ENCODE data around the gene NT5DC2.

The NT5DC2 gene

DNA sequence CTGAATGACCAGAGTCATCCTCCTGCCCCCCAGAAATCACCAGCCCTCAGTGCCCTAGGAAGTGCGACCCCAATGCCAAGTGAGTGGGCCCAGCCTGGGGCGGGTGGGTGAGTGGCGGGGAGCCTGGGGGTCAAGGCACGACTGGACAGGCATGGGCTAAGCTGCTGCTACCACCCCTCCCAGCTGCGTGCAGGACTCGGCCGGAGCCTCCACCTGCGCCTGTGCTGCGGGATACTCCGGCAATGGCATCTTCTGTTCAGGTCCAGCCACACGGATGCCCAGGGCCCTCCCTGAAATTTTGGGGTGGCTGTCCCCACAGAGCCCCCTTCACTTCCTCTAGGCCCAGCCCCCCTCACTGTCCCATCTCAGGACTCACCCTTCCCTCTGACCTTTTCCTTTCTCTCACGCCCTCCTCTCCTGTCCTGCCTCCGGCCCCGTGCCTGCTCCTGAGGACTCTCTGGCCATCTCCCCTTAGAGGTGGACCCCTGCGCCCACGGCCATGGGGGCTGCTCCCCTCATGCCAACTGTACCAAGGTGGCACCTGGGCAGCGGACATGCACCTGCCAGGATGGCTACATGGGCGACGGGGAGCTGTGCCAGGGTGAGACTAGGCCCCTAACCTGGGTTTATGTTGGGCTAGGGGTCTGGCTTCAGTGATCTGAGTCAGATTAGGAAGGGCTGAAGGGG, 17.0 kb downstream of the NT5DC2 start:
- Histone ChIP-seq H4K20me1 (ENCODE audit: control insufficient read depth, insufficient read depth, low read depth, low read length) (no peaks in the 10 kb centered on the region), H3K9me3 (ENCODE audit: control insufficient read depth, insufficient read depth, low read length) (no peaks in the 10 kb centered on the region)

DNA sequence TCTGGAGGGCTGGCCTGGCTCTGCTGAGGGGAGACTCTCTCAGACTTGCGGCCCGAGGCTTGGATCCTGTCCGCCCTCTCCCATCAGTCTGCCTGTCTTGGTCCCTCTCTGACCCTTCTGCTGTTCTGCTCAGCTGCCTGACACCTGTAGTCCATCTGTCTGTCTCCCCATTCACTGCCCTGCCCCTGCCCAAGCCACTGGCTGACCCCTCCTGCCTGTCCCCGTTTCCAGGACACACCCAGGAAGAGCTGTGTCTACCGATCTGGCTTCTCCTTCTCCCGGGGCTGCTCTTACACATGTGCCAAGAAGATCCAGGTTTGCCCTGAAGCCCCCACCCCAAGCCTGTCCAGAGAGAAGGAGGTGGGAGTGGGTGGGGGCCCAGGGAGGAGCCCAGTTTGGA, 18.5 kb downstream of the NT5DC2 start:
- Histone ChIP-seq H3K27me3 (ENCODE audit: control insufficient read depth, low read length) (no peaks in the 10 kb centered on the region), H3K79me2 (ENCODE audit: control insufficient read depth, low read length) (no peaks in the 10 kb centered on the region), H3F3A (ENCODE audit: control insufficient read depth, insufficient read depth) (no peaks in the 10 kb centered on the region), H3K4me2 (ENCODE audit: low read length) (no peak overlapping the region), H3K9me2 (replicated peaks; ENCODE audit: control insufficient read depth, low read length) (no peaks in the 10 kb centered on the region), H3K4me3 (ENCODE audit: low read length) (no peak overlapping the region), H4K20me1 (ENCODE audit: control insufficient read depth, insufficient read depth, low read depth, low read length) (no peaks in the 10 kb centered on the region), H3K27ac (ENCODE audit: low read depth, low read length) (no peak overlapping the region), H3K9me3 (ENCODE audit: control insufficient read depth, insufficient read depth, low read length) (no peaks in the 10 kb centered on the region), H3K36me3 (ENCODE audit: control insufficient read depth, low read length) (no peaks in the 10 kb centered on the region), H3K4me1 (ENCODE audit: control insufficient read depth, low read length) (no peaks in the 10 kb centered on the region)
- no peak for TF ChIP-seq EZH2phosphoT487 (IDR thresholded peaks at IDR 0.05; ENCODE audit: borderline replicate concordance, low read length)
- TF ChIP-seq, protein P1, sequence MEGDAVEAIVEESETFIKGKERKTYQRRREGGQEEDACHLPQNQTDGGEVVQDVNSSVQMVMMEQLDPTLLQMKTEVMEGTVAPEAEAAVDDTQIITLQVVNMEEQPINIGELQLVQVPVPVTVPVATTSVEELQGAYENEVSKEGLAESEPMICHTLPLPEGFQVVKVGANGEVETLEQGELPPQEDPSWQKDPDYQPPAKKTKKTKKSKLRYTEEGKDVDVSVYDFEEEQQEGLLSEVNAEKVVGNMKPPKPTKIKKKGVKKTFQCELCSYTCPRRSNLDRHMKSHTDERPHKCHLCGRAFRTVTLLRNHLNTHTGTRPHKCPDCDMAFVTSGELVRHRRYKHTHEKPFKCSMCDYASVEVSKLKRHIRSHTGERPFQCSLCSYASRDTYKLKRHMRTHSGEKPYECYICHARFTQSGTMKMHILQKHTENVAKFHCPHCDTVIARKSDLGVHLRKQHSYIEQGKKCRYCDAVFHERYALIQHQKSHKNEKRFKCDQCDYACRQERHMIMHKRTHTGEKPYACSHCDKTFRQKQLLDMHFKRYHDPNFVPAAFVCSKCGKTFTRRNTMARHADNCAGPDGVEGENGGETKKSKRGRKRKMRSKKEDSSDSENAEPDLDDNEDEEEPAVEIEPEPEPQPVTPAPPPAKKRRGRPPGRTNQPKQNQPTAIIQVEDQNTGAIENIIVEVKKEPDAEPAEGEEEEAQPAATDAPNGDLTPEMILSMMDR (IDR thresholded peaks at IDR 0.05; ENCODE audit: low read depth, low read length, poor library complexity, severe bottlenecking) = no peak

More for the DNA sequence above, 17.0 kb downstream of the NT5DC2 start:
- Histone ChIP-seq H3K4me1 (ENCODE audit: control insufficient read depth, low read length) (no peaks in the 10 kb centered on the region), H3K79me2 (ENCODE audit: control insufficient read depth, low read length) (no peaks in the 10 kb centered on the region), H3K27ac (ENCODE audit: low read depth, low read length) (no peak overlapping the region), H3K36me3 (ENCODE audit: control insufficient read depth, low read length) (no peaks in the 10 kb centered on the region), H3K27me3 (ENCODE audit: control insufficient read depth, low read length) (no peaks in the 10 kb centered on the region), H3K9me2 (replicated peaks; ENCODE audit: control insufficient read depth, low read length) (no peaks in the 10 kb centered on the region), H3F3A (ENCODE audit: control insufficient read depth, insufficient read depth) (no peaks in the 10 kb centered on the region), H3K4me2 (ENCODE audit: low read length) (no peak overlapping the region), H3K4me3 (ENCODE audit: low read length) (no peak overlapping the region)
- no peak for TF ChIP-seq EZH2phosphoT487 (IDR thresholded peaks at IDR 0.05; ENCODE audit: borderline replicate concordance, low read length)
- TF ChIP-seq, protein P1 (IDR thresholded peaks at IDR 0.05; ENCODE audit: low read depth, low read length, poor library complexity, severe bottlenecking) = no peak

DNA sequence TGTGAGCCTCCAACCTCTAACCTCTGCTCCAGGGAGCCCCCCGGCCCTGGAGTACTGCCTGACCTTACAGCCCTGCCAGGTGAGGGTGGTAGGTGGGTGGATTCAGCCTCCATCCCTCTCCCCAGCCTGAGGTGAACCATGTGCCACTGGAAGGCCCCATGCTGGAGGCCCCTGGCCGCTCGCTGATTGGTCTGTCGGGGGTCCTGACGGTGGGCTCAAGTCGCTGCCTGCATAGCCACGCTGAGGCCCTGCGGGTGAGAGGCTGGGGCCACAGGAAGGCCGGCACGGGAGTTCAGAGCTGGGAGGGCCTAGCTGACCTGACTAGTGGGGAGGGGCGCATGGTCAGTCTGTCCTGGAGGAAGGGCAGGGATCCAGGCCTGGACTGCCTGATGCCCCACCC, 19.1 kb downstream of the NT5DC2 start:
- Histone ChIP-seq H3F3A (ENCODE audit: control insufficient read depth, insufficient read depth) (no peaks in the 10 kb centered on the region), H3K4me3 (ENCODE audit: low read length) (no peak overlapping the region), H3K27me3 (ENCODE audit: control insufficient read depth, low read length) (no peaks in the 10 kb centered on the region), H3K79me2 (ENCODE audit: control insufficient read depth, low read length) (no peaks in the 10 kb centered on the region), H3K9me3 (ENCODE audit: control insufficient read depth, insufficient read depth, low read length) (no peaks in the 10 kb centered on the region), H3K27ac (ENCODE audit: low read depth, low read length) (no peak overlapping the region), H3K9me2 (replicated peaks; ENCODE audit: control insufficient read depth, low read length) (no peaks in the 10 kb centered on the region), H3K4me1 (ENCODE audit: control insufficient read depth, low read length) (no peaks in the 10 kb centered on the region), H3K36me3 (ENCODE audit: control insufficient read depth, low read length) (no peaks in the 10 kb centered on the region), H4K20me1 (ENCODE audit: control insufficient read depth, insufficient read depth, low read depth, low read length) (no peaks in the 10 kb centered on the region), H3K4me2 (ENCODE audit: low read length) (no peak overlapping the region)
- TF ChIP-seq, protein P1 (IDR thresholded peaks at IDR 0.05; ENCODE audit: low read depth, low read length, poor library complexity, severe bottlenecking) = no peak
- TF ChIP-seq EZH2phosphoT487 (IDR thresholded peaks at IDR 0.05; ENCODE audit: borderline replicate concordance, low read length) = no peak

Data from DOHH2 (cell line).